GM19351 (cell line): ENCODE results near the gene TYROBP.
"Not testable (repeated sequence)": the region's sequence is repeated elsewhere in the genome, so short reads cannot be mapped to it uniquely, and the experiment has no call there.

Experiments
- ATAC-seq: cut with Tn5 transposase; IDR thresholded peaks from one replicate; pipeline ENCODE4 v1.9.1; 2021; ENCODE audit warnings: mild to moderate bottlenecking, moderate library complexity; ENCODE audit not compliant: unreplicated experiment

Gene TYROBP

GRCh38 chr19:35908010-35908441 is at the start of gene TYROBP:
Gene TYROBP, minus strand, starts transcription at chr19:35908295. Its CDS starts 67 bp downstream, at chr19:35908228.
- ATAC-seq: no peak

DNA sequence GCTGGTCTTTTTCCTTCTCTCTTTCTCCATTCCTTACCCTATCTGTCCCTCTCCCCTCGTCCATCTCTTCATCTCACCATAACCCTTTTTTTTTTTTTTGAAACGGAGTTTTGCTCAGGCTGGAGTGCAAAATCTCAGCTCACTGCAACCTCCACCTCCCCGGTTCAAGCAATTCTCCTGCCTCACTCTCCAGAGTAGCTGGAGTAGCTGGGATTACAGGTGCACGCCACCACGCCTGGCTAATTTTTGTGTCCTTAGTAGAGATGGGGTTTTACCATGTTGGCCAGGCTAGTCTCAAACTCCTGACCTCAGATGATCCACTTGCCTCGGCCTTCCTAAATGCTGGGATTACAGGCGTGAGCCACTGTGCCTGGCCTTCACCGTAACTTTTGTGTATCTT is 49.3 kb upstream of the TYROBP start:
- ATAC-seq: not testable (repeated sequence)

DNA sequence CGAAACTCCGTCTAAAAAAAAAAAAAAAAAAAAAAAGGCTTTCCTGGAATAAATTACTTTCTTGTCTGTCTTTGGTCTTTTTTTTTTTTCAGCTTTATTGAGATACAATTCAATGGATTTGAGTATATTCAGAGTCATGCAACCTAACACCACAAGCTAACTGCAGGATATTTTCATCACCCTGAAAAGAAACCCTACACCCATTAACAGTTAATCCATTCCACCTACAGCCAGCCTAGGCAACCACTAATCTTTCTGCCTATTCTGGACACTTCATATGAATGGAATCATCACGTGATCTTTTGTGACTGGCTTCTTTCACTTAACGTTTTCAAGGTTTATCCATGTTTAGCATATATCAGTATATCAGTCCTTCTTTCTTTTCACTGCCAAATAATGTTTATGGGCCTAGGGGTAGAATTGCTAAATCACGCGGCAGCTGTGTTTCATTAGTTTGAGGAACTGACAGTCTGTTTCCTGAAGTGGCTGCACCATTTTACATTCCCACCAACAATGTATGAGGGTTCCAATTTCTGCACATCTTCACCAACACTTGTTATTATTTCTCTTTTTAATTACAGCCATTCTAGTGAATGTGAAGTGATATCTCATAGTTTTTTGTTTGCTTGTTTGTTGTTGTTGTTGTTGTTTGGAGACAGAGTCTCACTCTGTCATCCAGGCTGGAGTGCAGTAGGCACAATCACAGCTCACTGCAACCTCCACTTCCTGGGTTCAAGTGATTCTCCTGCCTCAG is 48.0 kb upstream of the TYROBP start:
- no peak for ATAC-seq

- ATAC-seq: no peak
These were observed 41.0 kb upstream of the TYROBP start for GRCh38 chr19:35949131-35949530.

- ATAC-seq: no peak
These were observed 38.1 kb upstream of the TYROBP start for GRCh38 chr19:35946203-35946602.

- ATAC-seq: no peak
These were observed 37.2 kb upstream of the TYROBP start for GRCh38 chr19:35945121-35945790.

DNA sequence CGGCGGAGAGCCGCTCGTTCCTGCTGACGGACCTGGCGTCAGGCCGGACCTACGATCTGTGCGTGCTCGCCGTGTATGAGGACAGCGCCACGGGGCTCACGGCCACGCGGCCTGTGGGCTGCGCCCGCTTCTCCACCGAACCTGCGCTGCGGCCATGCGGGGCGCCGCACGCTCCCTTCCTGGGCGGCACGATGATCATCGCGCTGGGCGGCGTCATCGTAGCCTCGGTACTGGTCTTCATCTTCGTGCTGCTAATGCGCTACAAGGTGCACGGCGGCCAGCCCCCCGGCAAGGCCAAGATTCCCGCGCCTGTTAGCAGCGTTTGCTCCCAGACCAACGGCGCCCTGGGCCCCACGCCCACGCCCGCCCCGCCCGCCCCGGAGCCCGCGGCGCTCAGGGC is 36.5 kb upstream of the TYROBP start:
- ATAC-seq: no peak

- ATAC-seq: no peak
These were observed 35.5 kb upstream of the TYROBP start for GRCh38 chr19:35943321-35944301.

DNA sequence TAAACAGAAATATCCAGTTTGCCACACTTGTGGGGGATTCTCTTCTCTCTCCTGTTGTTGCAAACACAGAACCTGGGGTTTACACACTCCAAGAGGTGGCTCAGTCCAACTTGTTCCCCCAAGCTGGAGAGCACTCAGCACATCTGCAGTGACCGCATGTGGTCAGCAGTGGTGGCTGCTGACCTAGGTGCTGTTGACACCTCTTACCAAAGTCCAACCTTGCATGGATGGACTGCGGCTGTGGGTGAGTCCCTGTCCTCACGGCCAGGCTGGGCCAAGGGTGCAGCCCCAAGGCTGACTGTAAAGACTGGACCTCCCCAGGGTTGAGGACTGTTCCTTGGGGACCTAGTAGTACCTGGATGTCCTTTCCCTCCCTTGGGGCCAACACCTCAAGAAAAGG is 34.1 kb upstream of the TYROBP start:
- no peak for ATAC-seq

DNA sequence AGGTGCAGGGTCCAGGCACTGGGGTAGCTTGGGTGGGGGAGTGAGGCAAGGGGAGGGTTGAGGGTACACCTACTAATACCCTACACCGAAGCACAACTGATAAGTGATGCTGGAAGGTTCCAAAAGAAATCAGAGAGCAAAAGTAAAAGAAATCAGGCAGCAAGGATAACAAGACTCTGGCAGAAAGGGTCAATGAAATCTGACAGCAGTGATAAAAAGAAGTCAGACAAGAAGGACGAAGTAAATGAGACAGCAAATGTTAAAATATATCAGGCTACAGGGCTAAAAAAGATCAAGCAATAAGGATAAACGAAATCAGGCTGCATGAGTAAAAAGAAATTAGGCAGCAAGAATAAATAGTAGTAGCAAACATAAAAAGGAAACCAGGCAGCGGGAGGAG is 32.7 kb upstream of the TYROBP start:
- ATAC-seq: no peak

- ATAC-seq: no peak
These were observed 32.1 kb upstream of the TYROBP start for GRCh38 chr19:35940078-35940775.

DNA sequence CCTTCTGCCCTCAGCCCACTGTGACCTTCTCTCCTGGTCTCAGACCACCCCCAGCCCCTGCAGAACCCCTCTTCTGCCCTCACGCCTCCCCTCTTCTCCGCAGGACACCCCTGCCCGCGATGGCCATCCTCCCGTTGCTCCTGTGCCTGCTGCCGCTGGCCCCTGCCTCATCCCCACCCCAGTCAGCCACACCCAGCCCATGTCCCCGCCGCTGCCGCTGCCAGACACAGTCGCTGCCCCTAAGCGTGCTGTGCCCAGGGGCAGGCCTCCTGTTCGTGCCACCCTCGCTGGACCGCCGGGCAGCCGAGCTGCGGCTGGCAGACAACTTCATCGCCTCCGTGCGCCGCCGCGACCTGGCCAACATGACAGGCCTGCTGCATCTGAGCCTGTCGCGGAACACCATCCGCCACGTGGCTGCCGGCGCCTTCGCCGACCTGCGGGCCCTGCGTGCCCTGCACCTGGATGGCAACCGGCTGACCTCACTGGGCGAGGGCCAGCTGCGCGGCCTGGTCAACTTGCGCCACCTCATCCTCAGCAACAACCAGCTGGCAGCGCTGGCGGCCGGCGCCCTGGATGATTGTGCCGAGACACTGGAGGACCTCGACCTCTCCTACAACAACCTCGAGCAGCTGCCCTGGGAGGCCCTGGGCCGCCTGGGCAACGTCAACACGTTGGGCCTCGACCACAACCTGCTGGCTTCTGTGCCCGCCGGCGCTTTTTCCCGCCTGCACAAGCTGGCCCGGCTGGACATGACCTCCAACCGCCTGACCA is 31.4 kb upstream of the TYROBP start:
- ATAC-seq: no peak

GRCh38 chr19:35938282-35939224 is 30.5 kb upstream of the TYROBP start:
- no peak for ATAC-seq

DNA sequence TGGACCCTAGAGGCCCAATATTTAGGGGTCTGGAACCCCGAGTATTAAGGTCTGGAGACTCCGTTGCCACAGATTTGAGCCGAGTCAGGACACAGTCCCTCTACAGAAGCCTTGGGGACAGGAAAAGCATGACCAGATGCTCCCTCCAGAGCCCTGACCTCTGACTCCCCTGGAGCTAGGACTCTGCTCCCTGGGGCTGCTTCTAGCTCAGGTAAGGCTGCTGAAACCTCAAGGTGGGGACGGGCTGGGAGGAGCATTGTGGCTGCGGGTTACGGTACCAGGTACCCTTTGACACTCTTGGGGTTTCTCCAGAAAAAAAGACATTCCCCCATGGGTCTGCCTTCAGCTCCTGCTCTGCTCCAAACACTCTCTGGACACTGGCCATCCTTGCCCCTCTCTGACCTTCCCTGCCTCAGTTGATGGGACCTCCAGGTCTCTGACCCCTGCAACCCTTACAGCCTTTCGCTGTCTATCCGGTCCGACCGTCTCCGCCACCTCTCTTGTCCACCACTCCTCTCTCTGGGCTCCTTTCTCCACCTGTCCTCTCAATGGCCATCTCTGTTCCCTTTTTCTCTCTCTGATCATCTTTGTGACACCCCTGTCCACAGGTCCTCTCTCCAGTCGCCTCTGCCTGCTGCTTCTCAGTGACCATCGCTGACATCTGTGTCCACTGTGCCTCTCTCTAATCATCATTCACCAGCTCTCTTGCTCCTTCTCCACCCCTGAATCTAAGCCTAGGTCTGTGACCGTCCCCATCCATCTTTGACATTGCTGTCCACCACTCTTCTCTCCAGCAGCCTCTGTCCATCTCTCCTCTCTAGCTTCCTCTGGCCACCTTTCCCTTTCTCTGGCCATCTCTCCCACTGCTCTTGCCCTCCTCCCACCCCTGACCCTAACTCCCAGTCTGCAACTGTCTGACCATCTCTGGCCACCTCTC is 29.5 kb upstream of the TYROBP start:
- no peak for ATAC-seq

DNA sequence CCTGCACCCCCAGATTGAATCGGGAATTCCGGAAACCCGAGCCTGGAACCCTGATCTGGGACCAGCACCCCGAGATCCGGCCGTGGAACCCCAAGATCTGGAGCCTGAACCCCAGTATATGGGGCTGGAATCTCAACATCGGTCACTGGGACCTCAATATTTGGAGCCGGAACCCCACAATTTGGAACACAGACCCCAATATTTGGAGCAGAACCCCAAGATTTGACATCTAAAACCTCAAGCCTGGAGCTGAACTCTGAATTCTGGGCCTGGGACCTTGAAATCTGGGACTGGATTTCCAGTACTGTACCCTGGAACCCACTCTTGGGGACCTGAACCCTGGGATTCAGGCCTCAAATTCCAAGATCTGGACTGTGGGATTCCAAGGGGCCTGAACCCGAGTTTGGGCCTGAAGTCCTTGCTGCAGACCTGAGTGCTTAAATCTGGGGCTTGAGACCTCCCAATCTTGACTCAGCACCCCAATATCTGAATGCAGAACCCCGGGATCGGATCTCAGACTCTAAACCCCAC is 28.7 kb upstream of the TYROBP start:
- ATAC-seq: no peak

GRCh38 chr19:35935911-35936737 is 28.0 kb upstream of the TYROBP start, which contains the start of gene LRFN3:
Gene LRFN3, plus strand, starts transcription at chr19:35936374. Its CDS starts 3,052 bp downstream, at chr19:35939426.
- no peak for ATAC-seq
